ENCODE measurements around the gene ASF1A. TPM values are rescaled to one million over a fixed set of nuclear protein-coding genes. Genes with fewer than 3 reads are reported as not detected.

ASF1A gene
- total and polyA plus RNA-seq, 2 of the 13 experiments (the other 11 are each of a cell fraction or from before 2014, with no cell fraction given): 14.5 to 49.9 TPM

DNA sequence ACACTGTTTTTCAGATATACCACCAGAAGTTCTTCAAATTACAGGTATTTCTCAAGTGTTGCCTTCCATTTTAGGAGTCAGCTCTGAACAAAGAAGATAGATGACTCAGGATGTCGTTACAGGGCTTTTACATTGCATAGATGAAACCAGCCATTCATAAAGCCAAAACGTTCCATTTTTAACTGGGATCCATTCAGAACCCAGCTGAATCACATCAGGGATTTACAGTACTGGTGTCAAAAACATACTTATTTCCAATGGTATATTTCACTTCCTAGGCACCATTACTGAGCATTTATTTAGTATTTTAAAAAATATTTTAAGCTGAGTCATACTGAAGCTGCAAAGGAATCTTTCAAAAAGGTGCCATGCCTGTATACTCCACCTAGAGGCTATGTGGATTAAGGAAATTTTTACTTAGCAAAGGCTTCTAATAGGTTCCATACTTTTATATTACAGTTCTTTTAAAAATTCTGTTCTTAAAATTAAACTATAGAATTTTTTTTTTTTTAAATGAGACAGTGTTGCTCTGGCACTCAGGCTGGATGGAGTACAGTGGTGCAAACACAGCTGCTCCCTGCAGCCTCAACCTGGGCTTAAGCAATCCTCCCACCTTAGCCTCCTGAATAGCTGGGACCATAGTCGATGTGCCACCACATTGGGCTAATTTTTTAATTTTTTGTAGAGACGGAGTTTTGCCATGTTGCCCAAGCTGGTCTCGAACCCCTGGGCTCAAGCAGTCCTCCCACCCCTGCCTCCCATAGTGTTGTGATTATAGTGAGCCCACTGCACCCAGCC lies 2.6 kb downstream of the ASF1A start (continued):
- TF ChIP-seq ZNF790 (CRISPR knock-in tag; IDR thresholded peaks at IDR 0.05; ENCODE audit: borderline replicate concordance): no peak
- no peak for TF ChIP-seq SALL1 (CRISPR knock-in tag; IDR thresholded peaks at IDR 0.05)
- TF ChIP-seq E2F2 (CRISPR knock-in tag; IDR thresholded peaks at IDR 0.05; ENCODE audit: borderline replicate concordance): no peak
- TF ChIP-seq TEAD3 (CRISPR knock-in tag; optimal IDR thresholded peaks at IDR 0.05; ENCODE audit: borderline replicate concordance): peak; percentile 10
- no peak for TF ChIP-seq AGO2 (optimal IDR thresholded peaks at IDR 0.05; ENCODE audit: low read depth, low read length)
- TF ChIP-seq, protein P1, sequence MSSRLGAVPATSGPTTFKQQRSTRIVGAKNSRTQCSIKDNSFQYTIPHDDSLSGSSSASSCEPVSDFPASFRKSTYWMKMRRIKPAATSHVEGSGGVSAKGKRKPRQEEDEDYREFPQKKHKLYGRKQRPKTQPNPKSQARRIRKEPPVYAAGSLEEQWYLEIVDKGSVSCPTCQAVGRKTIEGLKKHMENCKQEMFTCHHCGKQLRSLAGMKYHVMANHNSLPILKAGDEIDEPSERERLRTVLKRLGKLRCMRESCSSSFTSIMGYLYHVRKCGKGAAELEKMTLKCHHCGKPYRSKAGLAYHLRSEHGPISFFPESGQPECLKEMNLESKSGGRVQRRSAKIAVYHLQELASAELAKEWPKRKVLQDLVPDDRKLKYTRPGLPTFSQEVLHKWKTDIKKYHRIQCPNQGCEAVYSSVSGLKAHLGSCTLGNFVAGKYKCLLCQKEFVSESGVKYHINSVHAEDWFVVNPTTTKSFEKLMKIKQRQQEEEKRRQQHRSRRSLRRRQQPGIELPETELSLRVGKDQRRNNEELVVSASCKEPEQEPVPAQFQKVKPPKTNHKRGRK (CRISPR knock-in tag; IDR thresholded peaks at IDR 0.05): no peak
- 0 out of 2 replicates have a peak, but pooled peaks have one; percentile 15 for TF ChIP-seq FOXJ3 (CRISPR knock-in tag; IDR thresholded peaks at IDR 0.05; ENCODE audit: borderline replicate concordance)
- no peak for TF ChIP-seq ZNF142 (CRISPR knock-in tag; IDR thresholded peaks at IDR 0.05)
- no peak for TF ChIP-seq ZNF224 (CRISPR knock-in tag; IDR thresholded peaks at IDR 0.05)
- TF ChIP-seq ZSCAN5A (CRISPR knock-in tag; IDR thresholded peaks at IDR 0.05; ENCODE audit: borderline replicate concordance): no peak
- no peak for TF ChIP-seq LRRFIP1 (CRISPR knock-in tag; conservative IDR thresholded peaks at IDR 0.05)
- TF ChIP-seq RBFOX2 (IDR thresholded peaks at IDR 0.05; ENCODE audit: low read depth, low read length): 0 out of 2 replicates have a peak, but pooled peaks have one; percentile 32
- TF ChIP-seq NFE2L2 (IDR thresholded peaks at IDR 0.05; ENCODE audit: low read length): peak; percentile 99
